Left forelimb (tissue), 1 donor: Measurements from ENCODE around the gene SYCP2.
"Not testable (repeated sequence)": the region's sequence is repeated elsewhere in the genome, so short reads cannot be mapped to it uniquely, and the experiment has no call there.

ENCODE experiments used
- DNase-seq: peaks from one replicate; pipeline ENCODE4 v3.0.0-alpha.2; 2018; ENCODE audit warnings: low spot score

Gene SYCP2

DNA sequence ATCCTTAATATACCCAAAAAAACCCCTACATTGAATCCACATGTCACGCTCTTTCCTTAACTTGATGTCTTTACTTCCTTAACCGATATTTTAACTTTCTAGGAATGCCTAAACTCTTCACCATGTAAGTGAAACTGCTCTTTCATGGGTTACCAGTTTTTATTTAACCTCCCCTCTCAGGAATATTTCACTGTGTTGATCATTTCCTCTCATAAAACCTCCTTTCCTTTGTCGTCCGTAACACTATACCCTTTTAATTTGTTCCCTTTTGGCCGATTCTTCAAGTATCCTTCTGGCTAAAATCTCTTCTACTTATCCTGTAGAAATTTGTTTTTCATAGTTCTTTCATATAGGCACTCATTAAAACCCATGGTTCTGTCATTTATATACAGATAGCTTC lies 24.6 kb downstream of the SYCP2 start:
- no peak for DNase-seq

DNA sequence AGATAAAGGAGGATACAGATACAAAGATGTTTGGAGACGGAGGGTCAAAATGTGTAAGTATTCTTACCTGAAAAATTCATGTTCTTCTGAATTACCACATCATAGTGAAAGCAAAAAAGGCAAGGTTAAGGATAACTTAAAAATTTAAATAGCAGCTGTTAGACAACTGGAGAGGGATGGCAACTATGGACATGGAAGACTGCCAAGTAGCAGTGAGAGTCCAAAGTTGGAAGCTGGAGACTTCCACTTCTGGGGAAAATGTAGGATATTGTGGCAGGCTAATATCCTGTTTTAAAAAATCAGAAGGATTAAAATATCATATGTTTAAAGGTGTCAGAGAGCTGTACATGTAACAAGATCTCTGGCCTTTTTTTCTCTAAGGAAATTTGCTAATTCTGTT lies 29.8 kb downstream of the SYCP2 start:
- no peak for DNase-seq

DNA sequence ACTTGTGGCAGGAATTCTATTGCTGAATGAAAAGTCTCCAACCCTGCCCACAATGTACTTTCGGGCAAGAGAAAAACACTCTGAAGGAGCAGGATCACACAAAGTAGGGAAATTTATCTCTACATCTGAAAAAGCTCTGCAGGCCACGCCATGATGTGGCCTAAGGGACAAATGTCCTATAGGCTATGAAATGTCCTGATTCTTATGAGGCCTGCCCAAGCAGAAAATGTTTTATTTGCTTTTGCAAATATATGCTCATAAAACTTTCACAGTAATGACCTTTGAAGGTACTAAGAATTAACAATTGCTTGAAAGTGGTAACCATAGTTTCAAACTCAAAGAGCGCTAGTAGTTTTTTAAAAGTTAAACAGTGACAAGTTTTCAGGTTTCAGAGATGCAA lies 31.0 kb downstream of the SYCP2 start:
- no peak for DNase-seq

DNA sequence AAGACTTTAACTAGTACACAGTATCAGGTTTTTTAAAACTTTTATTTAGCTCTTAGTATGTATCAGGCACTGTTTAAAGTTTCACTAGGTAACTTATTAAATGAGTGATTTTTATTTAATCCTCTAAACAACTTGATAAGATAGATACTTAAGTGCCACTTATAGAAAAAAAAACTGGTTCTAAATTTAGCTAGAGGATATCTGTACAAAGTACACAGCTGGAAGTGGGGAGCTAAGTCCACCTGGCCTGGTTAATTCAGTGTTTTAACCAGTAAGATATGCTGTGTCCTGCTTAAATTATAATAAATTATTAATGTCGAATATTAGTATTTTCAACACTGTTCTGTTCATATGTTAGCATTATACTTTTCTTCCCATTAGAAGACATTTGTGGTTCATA lies 37.5 kb downstream of the SYCP2 start:
- DNase-seq, result no peak

DNA sequence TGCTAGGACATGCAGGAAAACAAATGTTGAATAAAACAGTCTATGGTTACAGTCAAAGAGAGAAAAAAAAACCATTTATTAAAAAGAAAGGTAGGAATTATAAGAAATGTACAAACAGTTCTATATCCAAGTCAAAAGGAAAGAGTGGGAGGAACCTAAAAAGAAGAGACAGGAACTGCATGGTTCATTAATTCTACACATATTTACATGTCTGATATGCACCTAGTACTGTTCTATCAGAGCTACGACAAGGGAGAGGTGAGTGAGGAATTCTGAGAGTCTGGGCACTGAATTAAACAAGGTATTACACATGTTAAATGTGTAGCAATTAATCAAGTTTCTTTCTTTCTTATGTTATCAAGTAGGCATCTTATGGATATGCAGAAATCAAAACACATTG lies 41.9 kb downstream of the SYCP2 start:
- no peak for DNase-seq

DNA sequence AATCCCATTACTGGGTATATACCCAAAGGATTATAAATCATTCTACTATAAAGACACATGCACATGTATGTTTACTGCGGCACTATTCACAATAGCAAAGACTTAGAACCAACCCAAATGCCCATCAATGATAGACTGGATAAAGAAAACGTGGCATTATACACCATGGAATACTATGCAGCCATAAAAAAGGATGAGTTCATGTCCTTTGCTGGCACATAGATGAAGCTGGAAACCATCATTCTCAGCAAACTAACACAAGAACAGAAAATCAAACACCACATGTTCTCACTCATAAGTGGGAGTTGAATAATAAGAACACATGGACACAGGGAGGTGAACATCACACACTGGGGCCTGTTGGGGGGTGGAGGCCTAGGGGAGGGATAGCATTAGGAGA lies 43.4 kb downstream of the SYCP2 start:
- DNase-seq, result not testable (repeated sequence)

DNA sequence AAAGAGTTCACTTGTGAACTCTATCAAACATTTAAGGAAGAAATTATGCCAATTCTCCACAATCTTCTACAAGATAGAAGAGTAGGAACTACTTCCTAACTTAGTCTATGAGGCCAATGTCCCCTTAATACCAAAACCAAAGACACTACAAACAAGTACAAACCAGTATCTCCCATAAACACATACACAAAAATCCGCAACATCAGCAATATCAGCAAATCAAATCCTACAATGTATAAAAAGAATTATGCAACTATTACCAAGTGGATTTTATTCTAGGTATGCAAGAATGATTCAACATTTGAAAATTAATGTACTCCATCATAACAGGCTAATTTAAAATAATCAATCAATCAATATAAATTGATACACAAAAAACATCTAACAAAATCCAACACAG lies 45.4 kb downstream of the SYCP2 start:
- DNase-seq, result no peak

DNA sequence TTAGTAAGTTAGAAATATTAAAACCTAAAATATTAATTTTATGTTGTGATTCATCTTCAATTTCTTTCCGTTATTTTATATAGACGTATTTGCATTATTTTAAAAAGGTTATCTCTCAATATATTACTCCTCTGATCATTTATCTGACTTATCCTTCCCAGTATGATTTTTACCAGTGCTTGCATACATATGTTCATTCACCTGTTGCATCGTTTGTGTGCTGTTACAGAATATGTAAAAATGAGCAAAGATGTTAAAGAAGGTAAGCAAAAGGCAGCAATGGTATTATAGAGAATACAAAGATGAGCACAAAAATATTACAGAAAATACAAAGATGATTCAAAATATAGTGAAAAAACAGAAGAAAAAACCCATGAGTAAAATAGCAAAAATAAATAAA lies 48.9 kb downstream of the SYCP2 start:
- no peak for DNase-seq

DNA sequence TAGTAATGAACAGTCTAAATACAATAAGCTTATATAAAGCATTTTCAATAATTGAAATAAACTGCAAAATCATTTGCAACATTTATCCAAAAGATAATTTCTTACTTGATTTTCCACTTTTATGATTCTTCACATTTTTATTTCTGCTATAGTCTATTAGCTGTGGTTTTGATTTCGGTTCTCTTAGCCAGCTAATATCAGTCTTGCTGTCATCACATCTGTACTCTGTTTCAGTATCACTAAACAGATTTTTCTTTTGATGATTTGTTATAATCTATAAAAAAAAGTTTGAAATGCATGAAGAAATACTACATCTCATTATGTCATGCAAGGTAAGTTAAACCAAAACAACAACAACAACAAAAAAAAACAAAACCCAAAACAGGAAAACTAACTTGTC lies 53.2 kb downstream of the SYCP2 start:
- DNase-seq, result no peak

DNA sequence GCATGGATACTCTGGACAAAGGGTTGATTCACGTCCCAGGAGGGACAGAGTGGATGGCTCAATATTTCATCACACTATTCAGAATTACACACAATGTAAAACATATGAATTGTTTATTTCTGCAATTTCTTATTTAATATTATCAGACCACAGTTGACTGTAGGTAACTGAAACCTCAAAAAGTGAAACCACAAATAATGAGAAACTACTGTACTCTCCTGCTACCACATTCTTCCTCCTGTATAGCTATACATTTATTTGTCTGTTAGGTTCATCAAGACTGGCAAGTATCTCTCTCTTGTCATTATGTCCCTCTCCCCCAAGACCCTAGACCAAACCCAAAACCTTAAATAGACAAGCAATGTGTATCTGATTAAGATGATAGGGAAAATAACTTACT lies 60.0 kb downstream of the SYCP2 start:
- DNase-seq, result no peak

DNA sequence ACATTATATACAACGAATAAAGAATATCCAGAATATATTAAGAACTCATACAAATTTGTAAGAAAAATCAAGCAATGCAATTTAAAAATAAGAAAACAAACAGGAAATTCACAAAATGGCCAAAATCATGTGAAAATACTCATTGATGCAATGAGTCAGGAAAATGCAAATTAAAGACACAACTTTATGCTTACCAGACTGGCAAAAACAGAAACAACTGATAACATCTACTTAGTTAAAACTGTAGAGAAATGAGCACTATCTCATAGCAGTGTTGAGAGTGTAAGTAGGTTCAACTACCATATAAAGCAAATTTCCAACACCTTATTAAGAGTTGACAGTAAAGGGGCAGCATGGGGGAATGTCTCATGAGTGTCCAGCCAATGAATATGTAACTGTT lies 62.3 kb downstream of the SYCP2 start:
- DNase-seq, result no peak

DNA sequence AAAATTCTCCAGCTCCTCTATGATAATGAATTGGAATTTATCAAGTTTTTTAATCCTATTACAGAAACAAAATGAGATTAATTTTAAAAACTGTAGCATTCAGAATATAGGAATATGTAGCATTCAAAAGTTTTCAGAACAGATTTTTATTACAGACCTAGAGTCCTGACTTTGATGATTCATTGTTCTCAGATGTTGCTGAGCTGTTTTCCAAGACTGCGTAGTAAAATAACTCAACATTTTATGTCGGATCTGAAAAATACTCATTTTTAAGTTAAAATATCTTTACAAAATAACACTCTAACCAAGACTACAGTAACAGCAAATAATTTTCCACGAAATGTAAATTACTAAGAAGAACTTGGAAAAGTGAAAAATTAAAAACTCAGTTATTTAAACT lies 67.1 kb downstream of the SYCP2 start:
- DNase-seq, result no peak

DNA sequence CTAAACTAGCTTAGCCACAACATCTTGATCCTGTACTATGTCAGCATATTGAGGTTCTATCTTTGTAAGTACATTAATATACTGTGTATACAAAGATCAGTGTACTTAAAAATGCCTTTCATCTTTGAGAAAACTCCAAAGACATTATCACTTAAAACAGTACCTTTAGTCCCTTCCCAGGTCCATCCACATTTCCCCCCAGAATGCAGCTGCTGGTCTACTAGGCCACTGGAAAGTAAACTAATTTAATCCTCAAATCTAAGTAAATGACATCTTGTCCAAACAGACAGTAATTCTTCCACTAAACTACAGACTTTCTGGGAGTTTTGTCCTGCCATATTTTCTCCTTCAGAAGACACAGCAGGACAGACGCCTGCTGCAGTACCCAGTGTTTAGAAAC lies 68.7 kb downstream of the SYCP2 start:
- DNase-seq, result no peak

DNA sequence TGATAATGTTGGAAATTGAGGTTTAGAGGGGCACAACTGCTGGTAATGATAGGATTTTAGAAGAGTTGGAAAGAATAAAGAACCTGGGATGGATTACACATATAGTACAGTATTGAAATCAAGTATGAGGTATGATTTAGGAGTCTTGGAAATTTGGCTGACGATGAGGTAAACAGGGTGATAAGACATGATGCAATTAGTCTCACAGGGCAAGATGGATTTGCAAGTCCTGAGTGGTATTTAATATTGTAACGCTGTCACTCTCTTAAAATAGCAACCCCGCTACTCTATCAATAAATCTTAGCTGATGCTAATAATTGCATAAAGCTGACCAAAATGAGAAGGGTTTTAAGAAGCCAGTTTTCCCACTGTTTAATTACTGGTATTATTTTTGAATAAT lies 70.4 kb downstream of the SYCP2 start:
- DNase-seq, result no peak

DNA sequence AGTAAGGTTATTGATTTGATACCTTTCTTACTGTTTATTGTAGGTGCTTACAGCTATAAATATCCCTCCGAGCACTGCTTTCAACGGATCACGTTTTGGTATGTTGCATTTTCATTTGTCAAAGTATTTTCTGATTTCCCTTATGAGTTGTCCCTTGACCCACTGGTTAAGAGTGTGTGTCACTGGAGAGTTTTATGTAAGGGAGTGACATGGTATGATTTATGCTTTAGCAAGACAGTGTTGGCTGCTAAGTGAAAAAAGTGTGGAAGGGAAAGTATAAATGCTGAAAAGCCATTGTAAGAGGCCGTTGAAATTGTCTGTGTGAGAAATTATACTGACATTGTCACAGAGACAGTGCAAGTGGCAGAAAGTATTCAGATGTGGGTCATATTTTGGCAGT lies 72.0 kb downstream of the SYCP2 start:
- DNase-seq, result no peak

DNA sequence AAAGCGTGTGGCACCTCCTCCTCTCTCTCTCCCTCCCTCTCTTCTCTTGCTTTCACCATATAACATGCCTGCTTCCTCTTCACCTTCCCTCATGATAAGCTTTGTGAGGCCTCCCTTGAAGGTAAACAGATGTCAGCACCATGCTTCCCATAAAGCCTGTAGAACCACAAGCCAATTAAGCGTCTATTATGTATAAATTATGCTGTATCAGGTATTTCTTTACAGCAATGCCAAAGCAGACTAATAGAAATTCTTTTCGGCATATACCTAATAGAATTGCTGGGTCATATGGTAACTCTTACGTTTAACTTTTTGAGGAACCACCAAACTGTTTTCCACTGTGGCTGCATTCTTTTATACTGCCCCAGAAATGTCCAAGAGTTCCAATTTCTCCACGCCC lies 75.0 kb downstream of the SYCP2 start:
- DNase-seq, result no peak

DNA sequence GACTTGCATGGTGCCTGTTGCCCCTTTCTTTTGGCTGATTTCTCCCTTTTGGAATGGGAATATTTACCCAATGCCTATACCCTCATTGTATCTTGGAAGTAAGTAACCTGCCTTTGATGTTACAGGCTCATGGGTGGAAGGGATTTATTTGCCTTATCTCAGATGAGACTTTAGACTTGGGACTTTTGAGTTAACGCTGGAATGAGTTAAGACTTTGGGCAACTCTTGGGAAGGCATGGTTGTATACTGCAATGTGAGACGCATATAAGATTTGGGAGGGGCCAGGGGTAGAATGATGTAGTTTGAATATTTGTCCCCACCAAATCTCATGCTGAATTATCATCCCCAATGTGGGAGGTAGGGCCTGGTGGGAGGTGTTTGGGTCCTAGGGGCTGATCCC lies 75.5 kb downstream of the SYCP2 start:
- DNase-seq, result no peak

DNA sequence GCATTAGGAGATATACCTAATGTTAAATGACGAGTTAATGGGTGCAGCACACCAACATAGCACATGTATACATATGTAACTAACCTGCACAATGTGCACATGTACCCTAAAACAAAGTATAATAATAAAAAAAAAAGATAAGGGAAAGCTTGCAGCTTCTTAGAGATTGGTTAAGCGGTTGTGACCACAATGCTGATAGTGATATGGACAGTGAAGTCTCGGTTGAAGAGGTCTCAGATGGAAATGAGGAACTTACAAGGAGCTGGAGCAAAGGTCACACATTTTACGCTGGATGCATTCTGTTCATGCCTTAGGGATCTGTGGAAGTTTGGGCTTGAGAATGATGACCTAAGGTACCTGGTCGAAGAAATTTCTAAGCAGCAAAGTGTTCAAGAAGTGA lies 76.5 kb downstream of the SYCP2 start:
- DNase-seq, result not testable (repeated sequence)

DNA sequence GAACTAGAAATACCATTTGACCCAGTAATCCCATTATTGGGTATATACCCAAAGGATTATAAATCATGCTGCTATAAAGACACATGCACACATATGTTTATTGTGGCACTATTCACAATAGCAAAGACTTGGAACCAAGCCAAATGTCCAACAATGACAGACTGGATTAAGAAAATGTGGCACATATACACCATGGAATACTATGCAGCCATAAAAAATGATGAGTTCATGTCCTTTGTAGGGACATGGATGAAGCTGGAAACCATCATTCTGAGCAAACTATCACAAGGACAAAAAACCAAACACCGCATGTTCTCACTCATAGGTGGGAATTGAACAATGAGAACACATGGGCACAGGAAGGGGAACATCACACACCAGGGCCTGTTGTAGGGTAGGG lies 76.9 kb downstream of the SYCP2 start:
- DNase-seq, result not testable (repeated sequence)

DNA sequence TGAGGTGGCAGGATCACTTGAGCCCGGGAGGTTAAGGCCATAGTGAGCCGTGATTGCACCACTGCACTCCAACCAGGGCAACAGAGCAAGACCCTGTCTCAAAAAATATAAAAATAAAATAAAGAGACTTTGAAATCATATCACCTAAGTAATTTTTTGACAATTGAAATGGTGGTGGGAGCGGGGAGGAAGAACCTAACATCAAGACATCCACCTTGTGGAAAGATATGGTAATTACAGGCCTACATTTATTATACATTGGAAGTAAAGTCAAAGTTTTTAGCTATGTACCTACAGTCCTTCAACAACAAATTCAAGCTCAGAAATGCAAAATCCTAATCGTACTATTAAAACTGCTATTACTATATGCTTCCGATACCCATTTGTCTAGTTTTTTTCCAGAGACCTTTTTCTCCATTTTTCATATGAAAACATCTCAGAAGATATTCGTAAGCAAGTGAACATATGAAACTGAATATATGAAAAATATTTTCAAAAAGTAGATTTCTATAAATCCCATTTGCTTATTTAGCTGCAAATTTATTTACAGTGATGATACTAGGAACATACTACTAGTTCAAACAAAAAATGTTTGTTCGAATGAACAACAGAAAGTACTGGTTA lies 83.3 kb downstream of the SYCP2 start:
- DNase-seq, result no peak

DNA sequence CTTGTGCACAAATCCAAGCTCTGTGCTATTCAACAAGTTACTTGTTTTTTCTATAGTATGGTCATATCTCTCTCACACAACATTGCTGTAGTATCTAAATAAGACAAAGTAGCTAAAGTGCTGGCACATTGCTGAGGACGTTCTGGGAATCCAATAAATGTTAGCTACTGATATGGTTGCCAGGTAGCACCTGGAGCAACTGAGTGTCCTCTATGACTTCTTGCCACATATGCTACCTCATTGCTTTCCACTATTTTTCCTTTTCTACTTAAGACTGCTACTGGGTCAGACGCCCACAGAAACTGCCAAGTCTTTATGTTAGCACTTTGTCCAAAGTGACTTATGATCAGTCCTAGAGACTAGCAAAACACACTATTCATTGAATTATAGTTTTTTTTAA lies 85.3 kb downstream of the SYCP2 start:
- DNase-seq, result no peak

DNA sequence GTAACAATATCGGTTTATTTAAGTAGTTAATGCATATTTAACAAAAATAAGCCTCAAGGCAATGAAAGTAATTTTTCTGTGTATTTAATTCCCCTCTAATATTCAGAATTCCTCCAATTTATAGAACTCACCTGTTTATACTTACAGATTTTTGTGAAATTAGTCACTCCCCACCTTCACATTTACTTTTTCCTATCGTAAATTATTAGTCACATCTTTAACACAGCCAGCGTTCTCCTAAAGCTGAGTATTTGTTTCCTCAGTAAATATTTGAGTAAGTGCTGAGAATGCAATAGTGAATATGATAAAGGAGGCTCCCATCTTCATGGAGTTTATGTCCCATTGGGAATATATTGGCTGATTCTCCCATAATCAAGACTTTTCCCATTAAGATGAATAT lies 88.0 kb downstream of the SYCP2 start:
- no peak for DNase-seq

DNA sequence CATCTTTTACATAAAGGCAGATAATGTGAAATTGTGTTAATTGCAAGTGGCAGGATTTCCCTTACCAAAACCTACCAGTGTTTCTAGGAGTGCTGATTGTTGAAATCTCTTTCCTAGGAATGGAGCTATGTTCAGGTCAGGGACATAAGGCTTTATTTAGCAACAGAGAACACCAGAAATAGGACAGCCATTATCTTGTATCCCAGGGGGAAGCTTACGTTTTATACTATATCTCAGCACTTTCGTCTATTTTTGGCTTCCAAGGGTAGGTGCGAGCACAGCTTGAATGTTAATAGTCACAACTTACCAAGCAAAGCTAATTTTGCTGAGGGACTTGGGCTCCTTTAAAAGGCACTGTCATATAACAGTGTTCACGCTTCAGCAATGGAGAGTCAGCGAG lies 94.0 kb downstream of the SYCP2 start:
- no peak for DNase-seq

DNA sequence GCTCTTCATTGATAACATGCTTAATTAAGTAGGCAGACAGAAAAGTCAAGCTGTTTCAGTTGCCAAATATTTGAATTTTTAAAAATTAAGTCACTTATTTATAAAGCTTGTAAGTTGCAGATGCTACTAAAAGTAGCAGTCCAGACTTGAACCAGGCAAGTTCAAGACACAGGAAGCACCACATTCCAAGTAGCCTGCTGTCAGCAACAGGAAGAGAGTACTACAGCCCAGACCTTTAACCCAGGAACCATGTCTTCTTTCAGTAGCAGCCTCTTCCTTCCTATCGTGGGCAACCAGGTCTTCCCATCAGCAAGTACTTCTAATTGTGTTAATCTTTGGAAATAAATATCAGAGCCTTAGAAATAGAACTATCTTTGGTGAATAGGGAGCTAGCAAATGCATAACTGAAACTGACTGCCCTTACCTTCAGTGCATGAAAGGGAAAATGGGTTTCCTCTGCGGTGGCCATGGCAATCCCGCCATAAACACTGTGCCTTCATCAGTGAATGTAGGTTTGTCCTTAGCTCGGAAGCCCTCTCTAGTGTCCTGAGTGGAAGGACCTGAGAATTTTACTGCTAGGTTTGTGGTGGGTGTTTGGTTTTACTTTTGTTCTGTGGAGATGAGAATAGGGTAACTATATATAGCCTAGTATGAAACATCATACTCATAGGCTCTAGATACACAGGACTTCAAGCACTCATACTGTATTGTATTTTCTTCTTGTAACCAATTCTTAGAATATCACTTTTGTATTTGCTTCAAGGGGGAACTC lies 95.6 kb downstream of the SYCP2 start:
- no peak for DNase-seq
